ENCODE results near the gene GDPD4.

- TF ChIP-seq CTCF (IDR thresholded peaks at IDR 0.05) = no peak
- peak in 1 of 4 donors; percentile 42 for TF ChIP-seq POLR2A (IDR thresholded peaks at IDR 0.05)
- TF ChIP-seq POLR2AphosphoS5 (IDR thresholded peaks at IDR 0.05) = no peak
- TF ChIP-seq EP300 (IDR thresholded peaks at IDR 0.05) = no peak
Measured at GRCh38 chr11:77175869-77176539, 125.5 kb downstream of the GDPD4 start.

Measured in upper lobe of left lung (tissue), 4 donors.